SK-N-SH treated with all-trans-retinoic acid at 6 μM for 48 hours (cell line): Measurements from ENCODE around the gene ZPR1.
"Not testable (repeated sequence)": the region's sequence is repeated elsewhere in the genome, so short reads cannot be mapped to it uniquely, and the experiment has no call there.

Experiments
- BACH2 ChIP-seq: fragments of 250-450 bp; sonication (Bioruptor Pico); IDR thresholded peaks from 2 replicates; pipeline ENCODE4 v1.9.0; 2021; ENCODE audit warnings: mild to moderate bottlenecking, borderline replicate concordance
- CSDC2 ChIP-seq: fragments of 250-450 bp; sonication (Bioruptor Pico); IDR thresholded peaks from 2 replicates; pipeline ENCODE4 v1.5.0; 2020; ENCODE audit warnings: mild to moderate bottlenecking, moderate library complexity
- CSRNP3 ChIP-seq: fragments of 250-450 bp; sonication (Bioruptor Pico); IDR thresholded peaks from 2 replicates; pipeline ENCODE4 v1.5.1; 2021; ENCODE audit warnings: mild to moderate bottlenecking, moderate library complexity
- ESRRG ChIP-seq: fragments of 250-450 bp; sonication (Bioruptor Pico); IDR thresholded peaks from 2 replicates; pipeline ENCODE4 v1.6.1; 2021; ENCODE audit warnings: mild to moderate bottlenecking
- GLIS3 ChIP-seq: fragments of 250-450 bp; sonication (Bioruptor Pico); IDR thresholded peaks from 2 replicates; pipeline ENCODE4 v1.5.0; 2020; ENCODE audit warnings: mild to moderate bottlenecking, moderate library complexity
- OSR1 ChIP-seq: fragments of 250-450 bp; sonication (Bioruptor Pico); IDR thresholded peaks from 2 replicates; pipeline ENCODE4 v1.8.0; 2022; ENCODE audit warnings: moderate library complexity, mild to moderate bottlenecking, inconsistent platforms
- RARB ChIP-seq: fragments of 250-450 bp; sonication (Bioruptor Pico); IDR thresholded peaks from 2 replicates; pipeline ENCODE4 v1.8.0; 2021; ENCODE audit warnings: mild to moderate bottlenecking, moderate library complexity
- TOX ChIP-seq: fragments of 250-450 bp; sonication (Bioruptor Pico); IDR thresholded peaks from 2 replicates; pipeline ENCODE4 v1.8.0; 2021; ENCODE audit warnings: mild to moderate bottlenecking, moderate library complexity, borderline replicate concordance
- ZC3H10 ChIP-seq: fragments of 250-450 bp; sonication (Bioruptor Pico); IDR thresholded peaks from 2 replicates; pipeline ENCODE4 v1.5.1; 2021; ENCODE audit warnings: mild to moderate bottlenecking, moderate library complexity
- ZFP30 ChIP-seq: fragments of 450-650 bp; formaldehyde crosslinking; IDR thresholded peaks from 2 replicates; pipeline ENCODE4 v1.5.0; 2022; ENCODE audit warnings: mild to moderate bottlenecking, moderate library complexity
- ZNF565 ChIP-seq: fragments of 450-650 bp; formaldehyde crosslinking; conservative IDR thresholded peaks from 2 replicates; pipeline ENCODE4 v1.5.0; 2020; ENCODE audit warnings: low read depth, mild to moderate bottlenecking, moderate library complexity
- ZNF8 ChIP-seq: fragments of 450-650 bp; formaldehyde crosslinking; IDR thresholded peaks from 2 replicates; pipeline ENCODE4 v1.5.0; 2020; ENCODE audit warnings: mild to moderate bottlenecking, moderate library complexity
- TF ChIP-seq, protein P1 (sequence below): fragments of 250-450 bp; sonication (Bioruptor Pico); IDR thresholded peaks from 2 replicates; pipeline ENCODE4 v1.8.0; 2020; ENCODE audit warnings: mild to moderate bottlenecking, moderate library complexity, borderline replicate concordance
- TF ChIP-seq, protein P2 (sequence below): fragments of 250-450 bp; sonication (Bioruptor Pico); IDR thresholded peaks from 2 replicates; pipeline ENCODE4 v1.8.0; 2021; ENCODE audit warnings: low read depth, mild to moderate bottlenecking, moderate library complexity, borderline replicate concordance

- not testable (repeated sequence) for TF ChIP-seq ESRRG (CRISPR knock-in tag); TOX; GLIS3 (CRISPR knock-in tag); CSRNP3; ZNF565 (CRISPR knock-in tag); RARB (CRISPR knock-in tag); BACH2; ZFP30; ZNF8; OSR1 (CRISPR knock-in tag); CSDC2 (CRISPR knock-in tag); ZC3H10 (CRISPR knock-in tag)
- TF ChIP-seq, protein P1, sequence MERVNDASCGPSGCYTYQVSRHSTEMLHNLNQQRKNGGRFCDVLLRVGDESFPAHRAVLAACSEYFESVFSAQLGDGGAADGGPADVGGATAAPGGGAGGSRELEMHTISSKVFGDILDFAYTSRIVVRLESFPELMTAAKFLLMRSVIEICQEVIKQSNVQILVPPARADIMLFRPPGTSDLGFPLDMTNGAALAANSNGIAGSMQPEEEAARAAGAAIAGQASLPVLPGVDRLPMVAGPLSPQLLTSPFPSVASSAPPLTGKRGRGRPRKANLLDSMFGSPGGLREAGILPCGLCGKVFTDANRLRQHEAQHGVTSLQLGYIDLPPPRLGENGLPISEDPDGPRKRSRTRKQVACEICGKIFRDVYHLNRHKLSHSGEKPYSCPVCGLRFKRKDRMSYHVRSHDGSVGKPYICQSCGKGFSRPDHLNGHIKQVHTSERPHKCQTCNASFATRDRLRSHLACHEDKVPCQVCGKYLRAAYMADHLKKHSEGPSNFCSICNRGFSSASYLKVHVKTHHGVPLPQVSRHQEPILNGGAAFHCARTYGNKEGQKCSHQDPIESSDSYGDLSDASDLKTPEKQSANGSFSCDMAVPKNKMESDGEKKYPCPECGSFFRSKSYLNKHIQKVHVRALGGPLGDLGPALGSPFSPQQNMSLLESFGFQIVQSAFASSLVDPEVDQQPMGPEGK (CRISPR knock-in tag) = not testable (repeated sequence)
- TF ChIP-seq, protein P2, sequence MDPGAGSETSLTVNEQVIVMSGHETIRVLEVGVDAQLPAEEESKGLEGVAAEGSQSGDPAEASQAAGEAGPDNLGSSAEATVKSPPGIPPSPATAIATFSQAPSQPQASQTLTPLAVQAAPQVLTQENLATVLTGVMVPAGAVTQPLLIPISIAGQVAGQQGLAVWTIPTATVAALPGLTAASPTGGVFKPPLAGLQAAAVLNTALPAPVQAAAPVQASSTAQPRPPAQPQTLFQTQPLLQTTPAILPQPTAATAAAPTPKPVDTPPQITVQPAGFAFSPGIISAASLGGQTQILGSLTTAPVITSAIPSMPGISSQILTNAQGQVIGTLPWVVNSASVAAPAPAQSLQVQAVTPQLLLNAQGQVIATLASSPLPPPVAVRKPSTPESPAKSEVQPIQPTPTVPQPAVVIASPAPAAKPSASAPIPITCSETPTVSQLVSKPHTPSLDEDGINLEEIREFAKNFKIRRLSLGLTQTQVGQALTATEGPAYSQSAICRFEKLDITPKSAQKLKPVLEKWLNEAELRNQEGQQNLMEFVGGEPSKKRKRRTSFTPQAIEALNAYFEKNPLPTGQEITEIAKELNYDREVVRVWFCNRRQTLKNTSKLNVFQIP = not testable (repeated sequence)
Measured at GRCh38 chr11:116834535-116835041, 46.8 kb upstream of the ZPR1 start.
